ENCODE results near the gene LSM12.

DNA sequence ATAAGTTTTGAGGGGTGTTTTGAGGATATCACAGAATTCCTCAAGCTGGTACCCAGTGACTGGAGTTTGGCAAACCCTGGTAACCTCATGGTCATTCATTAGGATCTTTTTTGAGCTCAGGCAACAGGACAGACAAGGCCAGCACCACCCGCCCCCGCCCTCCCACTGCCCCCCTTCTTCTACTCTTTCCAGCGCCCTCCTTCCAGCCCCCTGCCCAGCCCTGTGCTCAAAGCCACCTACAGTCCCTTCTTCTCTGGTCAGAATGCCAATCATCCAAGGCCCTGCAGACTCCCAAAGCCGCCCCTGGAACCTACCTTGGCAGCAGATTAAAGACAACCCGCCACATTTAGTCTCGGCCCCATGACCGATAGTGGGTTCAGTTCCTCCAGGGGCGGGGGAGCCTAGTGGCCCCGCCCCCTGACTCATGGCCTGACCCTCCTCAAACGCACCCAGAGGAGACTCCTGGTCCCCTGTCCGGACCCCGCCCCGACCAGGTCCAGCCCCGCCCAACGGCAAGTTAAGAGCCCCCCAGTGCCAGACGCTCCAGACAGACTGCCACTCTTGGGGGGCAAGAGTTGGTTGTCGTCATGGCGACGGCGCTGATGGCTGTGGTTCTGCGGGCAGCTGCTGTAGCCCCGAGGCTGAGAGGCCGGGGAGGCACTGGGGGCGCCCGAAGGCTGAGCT lies 62.3 kb downstream of the LSM12 start, which contains the start of gene NAGS:
- TF ChIP-seq, protein P1, sequence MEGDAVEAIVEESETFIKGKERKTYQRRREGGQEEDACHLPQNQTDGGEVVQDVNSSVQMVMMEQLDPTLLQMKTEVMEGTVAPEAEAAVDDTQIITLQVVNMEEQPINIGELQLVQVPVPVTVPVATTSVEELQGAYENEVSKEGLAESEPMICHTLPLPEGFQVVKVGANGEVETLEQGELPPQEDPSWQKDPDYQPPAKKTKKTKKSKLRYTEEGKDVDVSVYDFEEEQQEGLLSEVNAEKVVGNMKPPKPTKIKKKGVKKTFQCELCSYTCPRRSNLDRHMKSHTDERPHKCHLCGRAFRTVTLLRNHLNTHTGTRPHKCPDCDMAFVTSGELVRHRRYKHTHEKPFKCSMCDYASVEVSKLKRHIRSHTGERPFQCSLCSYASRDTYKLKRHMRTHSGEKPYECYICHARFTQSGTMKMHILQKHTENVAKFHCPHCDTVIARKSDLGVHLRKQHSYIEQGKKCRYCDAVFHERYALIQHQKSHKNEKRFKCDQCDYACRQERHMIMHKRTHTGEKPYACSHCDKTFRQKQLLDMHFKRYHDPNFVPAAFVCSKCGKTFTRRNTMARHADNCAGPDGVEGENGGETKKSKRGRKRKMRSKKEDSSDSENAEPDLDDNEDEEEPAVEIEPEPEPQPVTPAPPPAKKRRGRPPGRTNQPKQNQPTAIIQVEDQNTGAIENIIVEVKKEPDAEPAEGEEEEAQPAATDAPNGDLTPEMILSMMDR (IDR thresholded peaks at IDR 0.05) = no peak
- TF ChIP-seq EZH2 (IDR thresholded peaks at IDR 0.05) = no peak

All from neural progenitor cell (in vitro differentiated cells).